NCI-H2081 treated with DMSO at 0.1 percent for 48 hours (cell line): ENCODE data around the gene ARSJ.
"Not testable (repeated sequence)": the region's sequence is repeated elsewhere in the genome, so short reads cannot be mapped to it uniquely, and the experiment has no call there.

Source experiments
- DNase-seq: peaks from one replicate; lab custom pipeline; 2025; lab: John Stamatoyannopoulos, UW

Gene ARSJ

DNA sequence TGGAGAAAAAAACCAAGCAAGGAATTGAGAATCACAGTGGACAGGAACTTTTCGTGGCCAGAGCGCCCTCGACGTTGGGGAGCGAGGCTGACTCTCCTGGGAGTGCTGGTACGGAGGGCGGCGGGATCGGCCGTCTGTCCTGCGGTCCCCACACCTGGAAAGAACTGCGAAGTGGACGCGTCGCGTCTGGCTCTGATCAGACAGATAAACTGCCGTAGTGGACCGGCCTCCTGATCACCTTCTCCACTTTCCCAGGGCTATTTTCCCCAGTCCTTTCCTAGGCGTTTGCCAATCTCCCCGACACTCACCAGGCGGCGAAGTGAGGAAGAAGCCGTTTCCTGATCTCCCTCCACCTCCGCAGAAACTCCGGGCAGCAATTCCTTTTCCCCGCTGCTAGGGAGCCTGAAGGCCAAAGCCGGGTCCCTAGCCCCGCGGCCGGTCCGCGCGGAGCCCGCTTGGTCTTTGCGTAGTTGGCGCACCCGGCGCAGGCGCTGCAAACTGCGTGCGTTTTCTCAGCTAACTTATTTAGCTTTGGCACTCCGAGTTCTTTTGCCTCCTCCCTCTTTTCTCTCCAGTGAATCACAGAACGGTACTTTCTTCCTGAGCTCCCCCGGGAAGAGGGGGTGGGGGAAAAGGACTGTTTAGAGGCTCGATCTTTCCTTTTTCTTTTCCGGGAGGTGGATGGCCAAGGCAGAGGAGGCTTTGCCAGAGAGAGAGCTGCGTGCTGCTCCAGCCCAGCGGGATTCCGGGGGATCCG lies at the start of gene ARSJ:
Gene ARSJ (minus strand): TSS at position 500 of the 757 bp plus-strand sequence. CDS start 813 bp downstream, outside the sequence.
- DNase-seq: no peak

DNA sequence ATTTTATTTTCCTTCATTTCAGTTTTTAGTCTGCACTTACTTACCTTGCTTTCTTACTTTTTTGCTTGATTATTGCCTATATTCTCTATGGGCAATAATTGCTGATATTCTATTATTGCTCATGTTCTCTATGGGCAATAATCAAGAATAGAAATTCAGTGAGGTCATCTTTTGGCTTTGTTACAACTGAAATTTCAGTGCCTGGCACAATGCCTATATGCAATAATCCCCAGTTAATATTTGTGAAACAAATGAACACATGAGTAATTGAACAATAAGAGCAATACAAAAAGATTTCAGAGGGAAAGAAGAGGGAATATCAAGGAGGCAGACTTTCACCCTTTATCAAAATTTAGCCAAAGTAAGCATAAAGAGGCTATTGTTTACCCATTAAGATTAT lies 48.6 kb upstream of the ARSJ start:
- no peak for DNase-seq

GRCh38 chr4:114027596-114027995 lies 48.1 kb upstream of the ARSJ start:
- no peak for DNase-seq

GRCh38 chr4:114026447-114026846 lies 47.0 kb upstream of the ARSJ start:
- no peak for DNase-seq

DNA sequence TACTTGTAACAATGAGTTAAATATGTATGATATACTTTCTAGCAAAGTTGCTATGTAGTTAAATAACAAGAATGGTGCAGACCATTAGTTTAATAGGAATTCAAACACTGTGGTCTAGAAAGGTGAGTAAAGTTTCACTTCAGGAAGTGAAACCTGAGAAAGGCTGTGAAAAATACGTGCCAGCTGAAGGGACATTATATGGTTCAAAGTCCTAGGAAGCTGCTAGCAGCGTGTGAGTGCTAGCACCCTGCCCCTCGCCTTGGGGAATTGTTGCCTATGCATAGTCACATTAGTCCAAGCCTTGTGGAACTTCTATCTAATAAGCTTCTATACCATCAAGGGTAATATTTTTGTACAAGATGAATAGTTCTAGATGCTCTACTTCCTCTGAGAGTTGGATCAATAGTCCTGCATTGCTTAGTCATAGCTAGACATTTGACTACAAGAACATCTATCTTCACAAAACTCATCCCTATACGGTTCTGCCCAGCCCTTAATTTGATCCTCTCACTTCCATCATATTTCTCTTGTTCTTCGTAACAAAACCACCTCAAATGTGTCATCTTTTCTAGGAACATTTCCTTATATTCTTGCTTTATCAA lies 45.8 kb upstream of the ARSJ start:
- no peak for DNase-seq

DNA sequence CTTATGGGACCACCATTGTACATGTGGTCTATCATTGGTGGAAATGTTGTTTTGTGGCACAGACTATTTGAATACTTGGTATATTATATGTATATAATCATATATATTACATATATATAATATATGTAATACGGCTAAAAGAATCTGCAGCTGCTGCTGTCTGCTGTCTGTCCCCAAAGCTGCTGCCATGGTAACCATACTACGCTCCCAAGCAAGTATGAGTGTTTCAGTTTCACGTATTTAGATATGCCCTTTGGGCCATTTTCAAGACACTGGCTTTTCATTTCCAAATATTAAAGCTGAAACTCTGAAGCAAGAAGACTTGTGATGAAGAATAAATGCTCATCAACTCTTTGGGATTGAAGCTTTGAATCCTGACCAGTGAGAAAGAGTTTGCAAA lies 42.0 kb upstream of the ARSJ start:
- no peak for DNase-seq

GRCh38 chr4:114019969-114020358 lies 40.5 kb upstream of the ARSJ start:
- no peak for DNase-seq

- no peak for DNase-seq
These were observed 40.0 kb upstream of the ARSJ start for GRCh38 chr4:114019276-114019968.

DNA sequence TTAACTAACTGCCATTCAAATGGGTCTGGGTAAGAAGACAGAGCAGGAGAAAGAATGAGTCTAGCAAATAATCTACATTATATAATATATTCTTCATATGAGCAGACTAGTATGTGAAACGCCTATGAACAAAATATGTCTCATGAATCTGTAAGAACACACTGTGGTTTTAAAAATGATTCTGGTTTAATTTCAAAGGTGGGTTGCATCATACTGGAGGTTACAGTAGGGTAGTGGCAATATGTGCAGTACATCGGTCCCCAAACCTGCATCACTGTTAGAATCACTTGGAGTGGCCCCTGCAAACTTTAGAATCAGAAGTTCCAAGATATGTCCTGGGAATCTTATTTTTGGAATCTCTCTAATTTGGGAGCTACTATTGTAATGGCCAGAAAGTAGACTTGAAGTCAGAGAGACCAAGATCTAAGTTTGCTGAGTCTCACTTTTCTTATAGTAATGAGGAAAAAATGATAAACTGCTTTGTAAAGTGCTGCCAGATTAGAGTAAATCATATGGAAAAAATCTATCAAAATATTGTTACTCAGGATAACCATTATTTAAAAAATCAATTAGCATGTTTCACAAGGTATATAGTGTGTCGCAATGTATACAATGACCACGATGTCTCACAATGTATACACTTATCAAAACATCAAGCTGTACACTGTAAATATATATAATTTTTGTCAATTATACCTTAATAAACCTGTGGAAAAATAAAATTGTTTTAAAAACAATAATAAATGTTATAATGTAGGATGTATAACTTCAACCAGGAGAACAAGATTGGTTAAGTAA lies 37.9 kb upstream of the ARSJ start:
- no peak for DNase-seq

DNA sequence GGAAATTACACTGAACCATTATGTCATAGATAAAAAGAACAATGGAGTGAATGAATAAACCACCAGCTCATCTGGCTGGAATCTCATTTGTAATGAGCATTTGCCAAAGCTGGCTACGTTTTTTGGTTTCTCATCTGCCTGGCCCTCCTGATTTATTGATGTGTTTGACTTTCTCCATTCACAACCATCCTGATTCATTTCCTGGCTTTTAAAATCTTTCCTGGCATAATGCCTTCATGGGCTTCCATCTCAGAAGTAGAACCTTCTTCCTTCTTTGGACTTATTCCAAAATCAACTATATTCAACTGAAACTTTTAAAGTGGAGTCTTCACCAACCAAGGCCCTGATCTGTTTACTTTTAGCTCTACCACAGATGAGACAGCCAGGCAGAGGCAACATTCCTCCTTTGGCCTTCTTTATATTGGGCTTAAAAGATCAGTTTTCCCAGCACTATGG lies 36.0 kb upstream of the ARSJ start:
- no peak for DNase-seq

GRCh38 chr4:114013201-114013600 lies 33.8 kb upstream of the ARSJ start:
- not testable (repeated sequence) for DNase-seq

DNA sequence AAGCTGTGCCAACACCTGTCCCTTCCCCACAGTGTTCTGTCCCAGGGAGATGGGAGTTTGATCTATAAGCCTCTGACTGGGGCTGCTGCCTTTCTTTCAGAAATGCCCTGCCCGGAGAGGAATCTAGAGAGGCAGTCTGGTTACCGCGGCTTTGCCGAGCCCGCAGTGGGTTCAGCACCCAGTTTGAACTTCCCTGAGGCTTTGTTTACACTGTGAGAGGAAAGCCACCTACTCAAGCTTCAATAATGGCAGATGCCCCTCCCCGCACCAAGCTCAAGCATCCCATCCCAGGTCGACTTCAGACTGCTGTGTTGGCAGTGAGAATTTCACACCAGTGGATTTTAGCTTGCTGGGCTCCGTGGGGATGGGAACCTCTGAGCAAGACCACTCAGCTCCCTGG lies 33.3 kb upstream of the ARSJ start:
- no peak for DNase-seq

DNA sequence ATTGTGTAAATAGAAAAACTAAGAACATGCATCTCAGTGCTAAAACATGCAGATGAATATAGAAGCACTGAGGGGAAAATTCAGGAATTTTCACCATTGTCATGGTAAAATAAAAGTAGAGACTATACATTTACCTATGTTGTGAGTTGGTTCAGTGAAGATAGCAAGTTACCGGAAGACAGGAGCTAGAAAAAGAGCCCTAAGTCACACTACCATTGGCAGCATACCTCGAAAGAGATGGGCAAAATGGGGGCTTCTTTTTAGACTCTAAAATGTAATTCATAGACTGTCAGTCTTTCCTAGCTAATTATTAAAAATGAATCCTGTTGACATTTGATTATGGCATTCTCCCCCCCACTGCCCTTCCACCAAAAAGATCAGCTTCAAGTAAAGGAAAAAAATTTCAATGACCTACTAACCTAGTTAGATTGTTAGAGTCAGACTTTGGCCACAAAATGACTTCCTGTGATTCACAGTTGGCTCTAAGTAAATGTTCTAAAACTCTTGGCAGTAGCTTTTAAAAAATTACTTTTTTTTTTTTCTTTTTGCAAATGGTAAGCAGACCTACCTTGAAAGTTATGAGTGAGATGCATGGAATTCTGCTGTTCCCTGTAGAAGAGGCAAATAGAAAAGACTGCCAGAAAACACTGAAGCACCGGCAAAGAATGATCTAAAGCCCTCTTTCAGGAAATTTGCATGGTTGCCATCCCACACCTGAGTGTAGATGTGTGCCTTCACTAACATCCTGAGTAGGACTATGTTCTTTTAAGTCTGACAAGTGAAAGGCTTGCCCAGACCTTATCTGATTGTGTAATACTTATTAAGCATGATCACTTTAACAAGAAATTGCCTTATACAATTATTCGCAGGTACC lies 26.4 kb upstream of the ARSJ start:
- DNase-seq: no peak

DNA sequence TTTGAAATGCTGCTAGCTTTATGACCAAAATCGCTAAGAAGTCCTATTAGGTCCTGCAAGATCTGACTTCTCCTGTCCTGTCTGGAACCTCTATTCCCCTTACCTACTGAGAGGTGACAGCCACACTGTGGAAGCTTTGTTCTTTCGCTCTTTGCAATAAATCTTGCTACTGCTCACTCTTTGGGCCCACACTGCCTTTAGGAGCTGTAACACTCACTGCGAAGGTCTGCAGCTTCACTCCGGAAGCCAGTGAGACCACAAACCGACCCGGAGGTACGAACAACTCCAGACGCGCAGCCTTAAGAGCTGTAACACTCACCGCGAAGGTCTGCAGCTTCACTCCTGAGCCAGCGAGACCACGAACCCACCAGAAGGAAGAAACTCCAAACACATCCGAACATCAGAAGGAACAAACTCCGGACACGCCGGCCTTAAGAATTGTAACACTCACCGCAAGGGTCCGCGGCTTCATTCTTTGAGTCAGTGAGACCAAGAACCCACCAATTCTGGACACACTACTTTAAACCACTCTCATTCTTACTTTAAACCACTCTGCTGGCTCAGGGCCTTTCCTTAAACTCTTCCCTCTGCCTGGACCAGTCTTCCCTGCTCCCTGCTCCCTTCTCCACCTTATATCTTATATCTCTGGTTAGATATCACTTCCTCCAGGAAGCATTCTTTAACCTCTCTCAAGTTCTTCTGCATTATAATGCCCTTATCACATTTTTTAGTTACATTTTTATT lies 25.2 kb upstream of the ARSJ start:
- DNase-seq: not testable (repeated sequence)

- DNase-seq: no peak
These were observed 19.1 kb upstream of the ARSJ start for GRCh38 chr4:113998531-113998930.

DNA sequence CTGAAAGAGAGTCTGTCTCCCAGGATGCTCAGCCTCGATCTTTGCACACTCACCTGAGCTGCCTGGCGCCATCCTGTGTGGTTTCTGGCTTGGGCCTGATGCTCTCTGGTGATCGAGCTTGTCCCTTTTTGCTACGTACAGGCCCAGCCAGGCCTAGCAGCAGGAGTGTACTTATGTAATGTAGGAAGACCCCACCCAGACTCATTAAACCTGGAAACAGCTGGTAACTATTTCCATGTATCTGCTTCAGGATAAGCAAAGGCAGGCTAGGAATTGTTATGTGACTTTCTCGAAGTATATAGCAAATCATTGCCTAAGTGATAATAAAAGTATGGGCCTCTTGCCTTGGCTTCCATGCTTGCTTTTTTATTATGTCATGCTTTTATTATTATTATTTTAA lies 18.6 kb upstream of the ARSJ start:
- no peak for DNase-seq

GRCh38 chr4:113997206-113997605 lies 17.8 kb upstream of the ARSJ start:
- DNase-seq: no peak

DNA sequence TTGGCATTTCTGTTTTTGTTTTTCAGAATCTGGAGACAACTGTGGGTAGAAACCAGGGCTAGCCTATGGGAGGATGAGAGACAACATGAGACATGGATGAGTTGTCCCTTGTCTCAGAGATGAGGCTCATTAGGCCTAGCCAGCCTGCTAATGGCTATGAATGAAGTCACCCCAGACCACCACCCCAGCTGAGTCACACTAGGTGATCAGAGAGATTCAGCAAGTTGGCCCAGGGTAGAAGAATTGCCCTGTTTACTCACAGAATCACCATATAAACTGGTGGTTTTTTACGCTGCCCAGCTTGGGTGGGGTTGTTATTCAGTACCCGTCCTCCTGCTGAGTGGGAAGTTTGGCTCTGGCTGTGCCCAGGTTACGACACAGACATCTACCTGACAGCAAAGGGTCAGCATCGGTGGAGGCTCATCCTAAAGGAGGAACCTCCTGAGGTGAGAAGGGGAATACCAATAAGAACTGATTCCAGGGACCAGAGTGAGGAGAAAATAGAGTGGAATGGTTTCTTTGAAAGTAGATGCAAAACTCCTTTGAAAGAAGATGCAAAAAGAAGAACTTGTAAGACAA lies 17.2 kb upstream of the ARSJ start:
- no peak for DNase-seq

- DNase-seq: no peak
These were observed 14.4 kb upstream of the ARSJ start for GRCh38 chr4:113993887-113994286.

DNA sequence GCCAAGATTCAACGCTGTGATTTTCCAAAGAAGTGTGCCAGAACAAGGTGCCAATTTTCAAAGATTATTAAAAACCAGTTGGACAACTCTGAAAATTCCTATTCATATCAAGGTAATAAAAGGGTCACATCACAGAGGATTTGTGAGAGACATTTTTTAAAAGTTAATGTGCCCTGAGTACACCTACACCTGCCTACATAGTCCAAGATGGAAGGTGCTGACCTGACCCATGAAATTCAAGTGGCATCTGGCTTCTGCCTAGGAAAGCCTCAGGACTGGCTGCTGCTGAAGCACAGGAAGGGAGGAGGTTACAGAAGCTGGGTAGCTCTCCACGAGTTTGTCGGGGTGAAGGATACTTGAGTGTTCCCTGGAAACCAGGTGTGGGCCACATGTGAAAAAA lies 11.4 kb upstream of the ARSJ start:
- DNase-seq: no peak
